ENCODE data around the gene RANBP1. TPM values are rescaled to one million over a fixed set of nuclear protein-coding genes. Genes with fewer than 3 reads are reported as not detected.

Gene RANBP1
- total RNA-seq, 1 experiment from 2014 or later, result 186 TPM

DNA sequence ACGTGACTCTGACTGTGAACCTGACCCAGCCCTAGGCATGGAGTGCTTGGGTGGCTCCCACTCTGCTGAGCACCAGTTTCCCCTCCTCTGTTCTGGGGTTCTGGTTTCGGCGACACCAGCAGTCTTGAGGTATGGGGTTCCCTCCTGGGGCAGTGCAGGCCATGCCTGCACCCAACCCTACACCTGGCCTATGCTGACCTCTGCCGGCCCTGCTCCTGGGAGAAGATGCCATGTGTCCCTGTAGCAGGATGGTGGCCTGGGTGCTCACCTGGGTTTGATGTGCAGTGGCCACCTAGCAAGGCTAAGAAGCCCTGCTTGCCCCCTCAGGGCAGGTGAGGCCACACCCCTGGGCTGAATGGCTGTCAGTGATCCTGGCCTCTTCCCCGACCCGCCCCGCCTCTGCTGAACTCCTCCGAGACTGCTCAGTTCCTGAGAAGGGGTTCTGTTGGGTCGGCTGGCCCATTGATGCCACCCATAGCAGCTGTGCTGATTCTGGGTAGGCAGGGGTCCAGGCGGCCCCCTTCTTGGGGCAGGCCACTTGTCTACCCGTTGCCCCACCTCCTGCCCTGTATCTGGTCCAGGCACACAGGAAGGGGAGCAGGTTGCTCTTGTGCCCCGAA, 18.1 kb downstream of the RANBP1 start:
- DNase-seq (ENCODE audit: extremely low read depth, low read depth), result no peak

DNA sequence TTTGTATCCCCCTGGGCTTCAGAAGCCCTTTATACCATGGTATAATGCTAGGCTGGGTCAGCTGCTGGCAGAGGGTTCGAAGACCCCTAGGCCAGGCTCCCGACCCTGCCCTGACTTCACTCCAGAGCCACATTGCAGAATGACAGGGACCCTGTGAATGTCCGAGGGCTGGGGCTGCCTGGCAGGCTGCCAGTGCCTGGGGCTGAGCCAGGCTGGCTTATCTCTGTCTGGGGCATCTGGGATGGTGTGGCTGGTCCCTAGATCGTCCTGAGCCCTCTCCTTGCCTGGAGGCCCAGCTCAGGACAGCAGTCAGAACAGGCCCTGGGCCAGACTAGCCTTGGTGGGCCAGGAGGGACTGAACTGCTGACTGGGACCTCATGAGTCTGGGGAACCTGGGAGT, 19.4 kb downstream of the RANBP1 start:
- DNase-seq (ENCODE audit: extremely low read depth, low read depth), result no peak

DNA sequence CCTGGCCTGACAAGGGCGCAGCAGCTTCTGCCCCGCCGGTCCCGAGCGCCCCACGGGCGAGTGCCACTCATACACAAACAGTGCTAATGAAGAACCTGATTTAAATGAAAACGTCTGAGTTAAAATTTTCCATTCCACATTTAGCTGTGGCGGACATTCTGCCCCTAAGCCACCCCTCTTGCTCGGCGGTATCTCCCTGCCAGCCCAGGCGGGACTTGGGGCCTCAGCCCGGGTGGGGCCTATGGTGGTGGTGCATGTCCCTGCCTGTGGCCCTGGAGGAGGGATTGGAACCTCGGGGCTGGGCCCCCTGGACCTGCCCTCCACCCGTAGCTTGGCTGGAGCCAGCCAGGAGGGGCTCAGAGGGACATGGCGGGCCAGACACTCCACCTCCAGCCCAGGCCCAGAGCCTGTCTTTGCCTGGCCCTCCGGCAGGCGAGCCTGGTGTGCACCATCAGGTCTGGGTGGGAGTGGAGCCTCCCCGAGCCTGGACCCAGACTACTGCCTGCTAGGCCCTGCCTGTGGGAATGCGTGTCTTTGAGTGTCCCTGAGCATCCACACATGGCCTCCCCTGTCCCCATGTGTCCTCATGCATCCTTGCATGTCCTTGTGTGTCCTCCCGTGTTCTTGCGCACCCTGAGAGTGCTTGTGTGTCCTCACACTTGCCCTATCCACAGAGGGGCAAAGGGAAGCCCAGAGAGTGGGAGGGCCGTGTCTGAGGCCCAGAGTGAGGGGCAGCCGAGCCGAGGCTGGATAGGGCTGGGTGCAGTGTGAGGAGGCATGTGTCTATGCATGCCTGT, 20.1 kb downstream of the RANBP1 start:
- DNase-seq (ENCODE audit: extremely low read depth, low read depth), result no peak

DNA sequence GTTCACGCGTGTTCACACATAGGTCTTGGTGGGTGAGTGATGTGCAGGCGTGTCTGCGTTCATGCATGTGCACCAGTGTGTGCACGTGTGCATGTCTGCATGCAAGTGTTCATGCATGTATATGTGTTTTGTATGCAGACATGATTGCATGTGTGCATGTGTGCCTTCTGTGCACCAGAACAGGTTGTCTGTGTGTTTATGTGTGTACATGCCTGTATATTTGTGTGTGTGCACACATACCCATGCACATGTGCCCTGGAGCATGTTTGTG, 20.6 kb downstream of the RANBP1 start:
- no peak for DNase-seq (ENCODE audit: extremely low read depth, low read depth)

DNA sequence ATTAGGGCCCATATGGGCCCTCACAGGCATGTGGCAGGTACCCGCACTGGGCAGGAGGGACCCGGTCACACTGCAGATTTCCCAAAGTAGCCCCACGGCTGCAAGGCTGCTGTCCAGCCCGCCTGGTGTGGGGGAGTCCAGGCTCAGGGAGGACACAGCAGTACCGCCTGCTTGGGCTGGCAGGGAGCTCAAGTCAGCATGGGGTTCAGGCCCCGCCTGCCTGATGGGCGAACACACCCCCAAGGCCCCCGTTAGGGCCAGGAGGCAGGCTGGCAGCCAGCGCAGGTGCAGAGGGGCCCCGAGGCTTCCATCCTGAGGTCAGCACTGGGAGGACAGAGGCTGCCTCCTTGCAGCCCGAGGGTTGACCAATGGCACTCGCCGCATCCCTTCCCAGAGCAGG, 21.2 kb downstream of the RANBP1 start:
- no peak for DNase-seq (ENCODE audit: extremely low read depth, low read depth)

DNA sequence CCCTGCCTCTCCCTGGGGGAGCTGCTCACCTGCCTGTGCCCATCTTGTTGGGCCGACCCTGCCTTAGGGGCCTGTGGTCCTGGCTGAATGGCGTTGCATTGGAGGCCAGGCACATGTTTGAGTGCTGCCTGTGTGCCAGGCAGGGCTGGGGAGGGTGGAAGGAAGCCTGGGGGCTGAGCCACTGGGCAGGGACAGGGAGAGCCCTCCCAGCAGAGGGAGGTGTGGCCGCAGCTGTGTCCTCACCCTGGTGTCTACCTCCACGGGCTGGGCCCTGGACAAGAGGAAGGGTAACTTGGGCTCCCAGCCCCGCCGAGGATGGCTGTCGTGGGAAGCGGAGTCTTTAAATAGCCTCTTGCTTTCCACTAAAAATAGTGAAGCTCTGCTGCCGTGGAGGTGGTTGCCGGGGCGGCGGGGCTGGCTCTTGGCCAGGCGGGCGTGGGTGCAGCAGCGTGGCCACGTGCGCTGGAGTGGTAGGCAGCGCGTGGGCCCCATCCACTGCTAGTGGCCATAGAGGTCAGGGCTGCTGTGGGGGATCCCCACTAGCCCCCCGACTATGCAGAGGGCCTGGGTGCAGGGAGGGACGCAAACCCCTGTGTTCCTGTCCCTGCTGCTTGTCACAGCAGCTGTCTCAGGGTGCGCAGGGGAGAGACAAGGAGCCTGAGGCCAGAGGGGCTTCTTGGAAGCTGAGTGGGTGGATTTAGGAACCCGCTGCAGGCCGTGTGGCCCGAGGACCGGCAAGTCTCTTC, 21.9 kb downstream of the RANBP1 start:
- DNase-seq (ENCODE audit: extremely low read depth, low read depth), result no peak

DNA sequence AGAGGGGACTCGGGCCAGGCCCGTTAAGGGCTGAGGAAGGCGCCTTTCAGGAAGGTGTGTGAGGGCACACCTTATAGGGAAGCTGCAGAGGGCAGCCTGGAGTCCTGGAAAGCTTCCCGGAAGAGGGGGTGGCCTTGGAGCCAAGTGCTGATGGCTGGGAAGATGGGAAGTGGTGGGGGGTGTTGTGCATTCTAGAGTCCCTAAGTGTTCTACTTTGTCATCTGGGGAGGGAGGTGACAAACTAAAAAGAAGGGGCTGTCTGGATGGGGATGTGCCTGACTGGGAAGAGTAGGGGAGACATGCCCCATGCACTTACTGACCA, 22.5 kb downstream of the RANBP1 start:
- no peak for DNase-seq (ENCODE audit: extremely low read depth, low read depth)

DNA sequence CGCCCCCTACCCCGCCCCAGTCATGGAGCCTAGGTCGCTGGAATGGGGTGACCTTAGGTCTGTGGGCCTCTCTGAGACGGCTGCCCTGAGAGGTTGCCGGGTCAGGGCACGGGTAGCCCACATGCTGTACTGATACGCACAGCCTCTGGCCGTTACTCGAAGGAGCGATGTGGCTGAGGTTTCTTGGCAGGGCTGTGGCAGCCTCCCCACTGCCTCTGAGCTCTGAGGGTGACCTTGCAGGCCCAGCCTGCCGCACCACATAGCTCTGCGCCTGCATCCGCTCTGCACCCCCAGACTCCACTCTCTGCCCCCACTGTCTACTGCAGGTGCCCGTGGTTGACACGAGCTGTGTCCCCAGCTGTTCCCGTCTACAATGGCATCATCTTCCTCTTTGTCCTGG, 23.0 kb downstream of the RANBP1 start:
- no peak for DNase-seq (ENCODE audit: extremely low read depth, low read depth)

DNA sequence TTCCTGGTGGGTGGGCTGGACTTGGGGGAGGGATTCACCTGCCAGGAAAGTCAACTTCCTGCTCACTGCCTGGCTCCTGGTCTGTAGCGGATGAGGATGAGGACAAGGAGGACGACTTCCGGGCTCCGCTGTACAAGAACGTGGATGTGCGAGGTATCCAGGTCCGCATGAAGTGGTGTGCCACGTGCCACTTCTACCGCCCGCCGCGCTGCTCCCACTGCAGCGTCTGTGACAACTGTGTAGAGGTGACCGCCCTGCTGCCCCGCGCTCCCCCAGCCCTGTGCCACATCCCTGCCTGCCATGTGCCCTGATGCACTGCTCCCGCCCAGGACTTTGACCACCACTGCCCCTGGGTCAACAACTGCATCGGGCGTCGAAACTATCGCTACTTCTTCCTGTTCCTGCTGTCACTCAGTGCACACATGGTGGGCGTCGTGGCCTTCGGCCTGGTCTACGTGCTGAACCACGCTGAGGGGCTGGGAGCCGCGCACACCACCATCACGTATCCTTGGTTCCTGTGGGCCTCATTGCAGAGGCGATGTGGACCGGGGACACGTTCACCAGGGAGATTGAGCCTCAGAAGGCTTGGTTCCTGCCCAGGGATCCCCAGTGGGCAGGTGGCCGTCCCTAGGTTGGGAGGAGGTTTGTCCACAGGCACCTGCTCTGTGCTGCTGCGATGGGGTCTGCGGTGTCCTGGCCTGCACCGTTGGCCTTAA, 23.6 kb downstream of the RANBP1 start:
- DNase-seq (ENCODE audit: extremely low read depth, low read depth), result no peak

DNA sequence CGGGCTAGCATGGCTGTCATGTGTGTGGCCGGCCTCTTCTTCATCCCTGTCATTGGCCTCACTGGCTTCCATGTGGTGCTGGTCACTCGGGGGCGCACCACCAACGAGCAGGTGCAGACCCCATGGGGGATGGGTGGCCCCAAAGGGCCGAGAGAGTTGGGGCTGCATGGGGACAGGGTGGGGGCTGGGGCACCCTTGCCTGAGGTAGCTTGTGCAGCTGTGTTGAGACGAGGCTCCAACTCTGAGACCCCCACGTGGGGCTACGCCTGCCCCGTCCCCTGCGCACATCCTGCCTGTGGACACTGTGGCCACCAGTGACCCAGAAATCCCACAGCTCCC, 24.2 kb downstream of the RANBP1 start:
- DNase-seq (ENCODE audit: extremely low read depth, low read depth), result no peak

DNA sequence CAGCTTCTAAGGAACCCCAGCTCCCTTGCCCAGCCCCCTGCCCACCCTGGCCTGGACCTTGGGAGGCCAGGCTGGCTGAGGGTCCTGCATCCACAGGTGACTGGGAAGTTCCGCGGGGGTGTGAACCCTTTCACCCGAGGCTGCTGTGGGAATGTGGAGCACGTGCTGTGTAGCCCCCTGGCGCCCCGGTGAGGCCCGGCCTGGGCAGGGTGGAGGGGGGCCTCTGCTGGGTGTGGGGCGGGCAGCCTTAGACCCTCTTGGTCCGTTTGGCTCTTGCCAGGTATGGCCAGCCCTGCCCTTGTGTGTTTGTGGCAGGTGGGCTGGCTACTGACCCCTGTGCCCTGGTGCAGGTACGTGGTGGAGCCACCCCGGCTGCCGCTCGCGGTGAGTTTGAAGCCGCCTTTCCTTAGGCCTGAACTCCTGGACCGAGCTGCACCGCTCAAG, 24.6 kb downstream of the RANBP1 start:
- no peak for DNase-seq (ENCODE audit: extremely low read depth, low read depth)

DNA sequence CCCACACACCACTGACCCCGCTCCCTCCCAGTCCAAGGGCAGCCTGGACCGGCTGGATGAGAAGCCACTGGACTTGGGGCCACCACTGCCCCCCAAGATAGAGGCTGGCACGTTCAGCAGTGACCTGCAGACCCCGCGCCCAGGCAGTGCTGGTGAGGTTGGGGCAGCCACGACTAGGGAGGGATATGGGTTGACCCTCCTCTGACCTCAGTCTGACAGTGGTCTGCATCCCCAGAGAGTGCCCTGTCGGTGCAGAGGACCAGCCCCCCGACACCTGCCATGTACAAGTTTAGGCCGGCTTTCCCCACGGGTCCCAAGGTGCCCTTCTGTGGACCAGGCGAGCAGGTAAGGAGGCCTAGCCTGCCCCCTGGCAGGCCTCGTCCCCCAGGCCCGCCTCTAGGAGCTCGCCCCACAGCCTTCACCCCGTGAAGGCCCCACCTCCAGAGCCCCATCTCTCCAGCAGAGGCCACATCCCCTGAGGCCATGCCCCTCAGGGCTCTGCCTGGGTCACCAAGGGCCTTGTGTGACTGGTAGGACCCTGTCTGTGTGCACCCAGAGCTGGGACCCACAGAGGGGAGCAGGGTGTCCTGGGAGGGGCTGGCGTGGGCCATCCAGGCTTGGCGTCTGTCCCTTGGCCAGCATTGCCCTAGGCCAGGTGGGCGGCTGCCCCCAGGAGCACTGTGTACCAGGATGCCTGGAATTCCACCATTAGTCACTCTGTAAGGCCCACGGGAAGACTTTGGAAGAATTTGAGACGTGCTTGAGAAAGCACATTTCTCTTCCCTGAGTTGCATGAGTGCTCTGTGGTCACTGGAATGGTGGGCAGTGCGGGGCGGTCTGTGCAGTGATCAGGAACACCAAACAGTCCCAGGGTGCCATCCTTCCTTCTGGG, 25.5 kb downstream of the RANBP1 start:
- DNase-seq (ENCODE audit: extremely low read depth, low read depth), result no peak

DNA sequence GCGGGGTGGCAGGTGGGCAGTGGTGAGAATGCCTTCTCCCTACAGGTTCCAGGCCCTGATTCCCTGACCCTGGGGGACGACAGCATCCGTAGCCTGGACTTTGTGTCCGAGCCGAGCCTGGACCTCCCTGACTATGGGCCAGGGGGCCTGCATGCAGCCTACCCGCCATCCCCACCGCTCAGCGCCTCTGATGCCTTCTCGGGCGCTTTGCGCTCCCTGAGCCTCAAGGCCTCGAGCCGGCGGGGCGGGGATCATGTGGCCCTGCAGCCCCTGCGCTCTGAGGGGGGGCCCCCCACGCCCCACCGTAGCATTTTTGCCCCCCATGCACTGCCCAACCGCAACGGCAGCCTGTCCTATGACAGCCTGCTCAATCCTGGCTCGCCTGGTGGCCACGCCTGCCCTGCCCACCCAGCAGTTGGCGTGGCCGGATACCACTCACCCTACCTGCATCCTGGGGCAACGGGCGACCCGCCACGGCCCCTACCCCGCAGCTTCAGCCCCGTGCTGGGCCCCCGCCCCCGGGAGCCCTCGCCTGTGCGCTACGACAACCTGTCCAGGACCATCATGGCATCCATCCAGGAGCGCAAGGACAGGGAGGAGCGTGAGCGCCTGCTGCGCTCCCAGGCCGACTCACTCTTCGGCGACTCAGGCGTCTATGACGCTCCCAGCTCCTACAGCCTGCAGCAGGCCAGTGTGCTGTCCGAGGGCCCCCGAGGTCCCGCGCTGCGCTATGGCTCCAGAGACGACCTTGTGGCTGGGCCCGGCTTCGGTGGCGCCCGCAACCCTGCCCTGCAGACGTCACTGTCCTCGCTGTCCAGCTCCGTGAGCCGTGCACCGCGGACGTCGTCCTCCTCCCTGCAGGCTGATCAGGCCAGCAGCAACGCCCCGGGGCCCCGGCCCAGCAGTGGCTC, 27.1 kb downstream of the RANBP1 start:
- DNase-seq (ENCODE audit: extremely low read depth, low read depth), result no peak

DNA sequence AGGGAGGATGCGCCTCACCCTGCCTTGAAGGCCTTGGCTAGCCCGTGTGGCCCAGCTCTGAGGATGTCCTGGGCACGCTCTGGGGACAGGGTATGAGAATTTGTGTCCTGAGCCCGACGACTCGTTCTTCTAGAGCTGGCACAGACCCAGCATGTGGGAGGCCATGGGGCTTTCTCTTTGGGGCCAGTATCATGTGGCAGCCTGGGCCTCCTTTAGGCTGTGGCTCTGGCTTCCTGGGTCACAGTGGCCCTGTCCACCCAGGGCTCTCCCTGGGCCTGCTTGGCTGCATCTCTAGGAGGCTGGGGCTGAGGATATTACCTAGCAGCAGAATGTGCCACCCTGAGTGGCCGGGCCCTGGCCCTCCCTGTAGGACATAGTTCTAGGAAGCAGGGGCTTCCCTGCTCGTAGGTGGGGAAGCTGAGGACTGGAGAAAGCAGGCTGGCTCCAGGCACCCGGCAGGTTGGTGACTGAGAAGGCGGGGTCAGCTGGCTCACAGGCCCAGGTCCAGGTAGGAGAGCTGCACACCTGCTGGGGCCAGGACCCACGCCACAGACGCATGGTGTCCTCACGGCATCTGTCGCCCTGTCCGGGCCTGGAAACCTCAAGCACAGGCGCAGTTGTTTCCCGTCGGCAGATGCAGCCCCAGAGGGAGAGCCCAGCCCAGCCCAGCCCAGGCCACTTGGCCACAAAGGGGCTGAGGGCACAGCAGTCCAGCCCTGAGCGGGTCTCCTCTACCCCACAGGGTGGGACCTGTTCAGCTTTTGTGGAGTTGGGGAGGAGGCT, 28.2 kb downstream of the RANBP1 start:
- DNase-seq (ENCODE audit: extremely low read depth, low read depth), result no peak

DNA sequence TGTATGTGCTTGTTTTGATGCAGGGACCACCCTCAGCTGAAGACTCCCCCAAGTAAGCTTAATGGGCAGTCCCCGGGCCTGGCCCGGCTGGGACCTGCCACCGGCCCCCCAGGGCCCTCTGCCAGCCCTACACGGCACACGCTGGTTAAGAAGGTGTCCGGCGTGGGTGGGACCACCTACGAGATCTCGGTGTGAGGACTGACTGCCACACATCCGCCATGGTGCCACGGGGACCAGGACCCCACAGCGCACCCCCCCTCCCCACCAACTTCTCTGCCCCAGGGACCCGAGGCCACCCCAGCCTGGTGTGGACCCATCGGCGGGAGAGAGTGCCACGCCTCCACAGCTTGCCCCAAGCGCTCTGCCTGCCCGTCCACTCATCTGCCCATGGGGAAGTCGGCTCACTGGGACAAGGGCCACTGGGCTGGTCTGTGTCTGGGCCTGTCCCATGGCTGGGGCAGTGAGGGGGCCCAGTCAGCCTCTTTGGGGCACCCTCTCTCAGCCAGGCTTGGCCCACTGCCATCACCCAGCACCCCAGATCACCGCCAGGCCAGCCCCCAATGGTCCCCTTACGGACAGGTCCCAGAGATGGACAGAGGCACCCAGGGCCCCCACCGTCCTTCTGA, 29.4 kb downstream of the RANBP1 start:
- DNase-seq (ENCODE audit: extremely low read depth, low read depth), result no peak

DNA sequence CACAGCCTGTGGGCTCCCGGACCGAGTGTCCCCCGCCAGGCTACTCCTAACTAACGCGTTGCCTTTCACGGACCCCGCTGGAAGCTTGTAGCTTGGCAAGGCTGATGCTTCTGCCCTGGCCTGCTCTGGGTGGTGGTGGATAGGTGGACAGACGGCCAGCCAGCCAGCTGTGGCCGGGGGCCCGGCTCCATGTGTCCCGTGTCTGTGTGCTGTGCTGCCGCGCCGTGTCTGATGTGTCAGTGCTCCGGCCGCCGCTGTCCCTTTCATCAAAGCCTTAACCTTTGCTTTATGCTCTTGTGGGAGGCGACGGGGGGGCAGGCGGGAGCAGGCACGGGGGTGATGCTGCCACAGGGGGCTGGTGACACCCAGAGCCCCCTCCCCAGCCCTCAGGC, 29.9 kb downstream of the RANBP1 start:
- no peak for DNase-seq (ENCODE audit: extremely low read depth, low read depth)

DNA sequence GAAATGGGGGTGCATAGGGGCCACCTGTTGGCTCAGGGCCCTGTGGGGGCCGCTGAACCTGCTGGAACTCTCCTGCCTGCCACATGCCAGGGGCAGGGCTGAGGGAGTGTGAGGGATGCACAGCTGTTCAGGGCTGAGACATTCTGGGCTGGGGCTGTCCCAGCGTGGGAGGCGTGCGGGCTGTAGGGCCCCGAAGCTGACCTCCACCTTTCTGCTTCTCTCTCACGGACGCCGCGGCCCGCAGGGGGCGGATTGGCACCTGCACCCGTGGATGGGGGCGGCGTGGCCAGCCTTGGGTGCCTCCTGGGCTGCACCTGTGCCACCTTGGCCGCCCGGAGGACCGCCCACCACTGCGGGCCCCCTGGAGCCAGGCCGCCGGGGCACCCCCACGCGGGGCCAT, 30.9 kb downstream of the RANBP1 start:
- no peak for DNase-seq (ENCODE audit: extremely low read depth, low read depth)

DNA sequence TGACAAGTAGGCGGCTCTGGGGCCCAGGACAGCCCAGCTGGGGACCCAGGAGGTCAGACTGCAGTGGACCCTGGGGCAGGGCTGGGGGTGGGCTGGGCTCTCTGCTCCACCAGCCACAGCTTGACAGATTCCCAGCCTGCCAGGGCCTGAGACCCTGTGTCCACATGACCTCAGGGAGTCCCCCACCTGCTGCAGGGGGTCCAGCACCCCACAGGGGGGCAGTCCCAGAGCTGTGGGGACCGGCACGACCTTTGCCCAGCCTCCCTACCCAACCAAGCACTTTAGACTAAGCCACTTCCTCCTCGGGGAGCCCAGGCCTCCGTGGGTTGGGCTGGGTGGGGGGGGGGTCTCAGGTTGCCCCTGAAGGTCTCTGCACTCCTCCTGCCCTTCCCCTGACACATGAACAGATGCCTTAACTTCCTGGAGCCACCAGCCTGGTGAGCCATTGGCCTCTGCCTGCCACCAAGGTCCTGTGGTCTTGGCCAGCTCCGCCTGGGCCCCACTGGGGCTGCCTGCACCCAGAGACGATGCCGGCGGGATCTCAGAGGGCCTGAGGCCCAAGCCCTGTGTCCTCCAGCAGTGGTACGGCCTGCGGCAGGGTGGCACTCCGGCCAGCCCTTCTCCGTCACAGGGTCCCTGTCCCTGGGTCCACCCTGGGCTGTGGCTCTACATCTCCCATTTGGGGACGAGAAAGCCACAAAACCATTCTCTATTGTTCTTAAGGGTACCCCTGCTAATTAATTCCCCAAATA, 31.5 kb downstream of the RANBP1 start:
- DNase-seq (ENCODE audit: extremely low read depth, low read depth), result no peak
